Uterus (tissue), 4 donors: ENCODE data around the gene AP1S1. TPM values are rescaled to one million over a fixed set of nuclear protein-coding genes. Genes with fewer than 3 reads are reported as not detected.

Experiments
- DNase-seq, 2 donors: peaks; one replicate each; pipeline ENCODE4 v3.0.0-alpha.2; 2019 to 2020
- H3K27ac ChIP-seq, 2 donors: fragments of 200-600 bp; sonication (generic); 1 replicate in 1 of 2; 2 replicates in 1 of 2; pipeline ENCODE4 v1.5.1; 2016 to 2018
- H3K27me3 ChIP-seq, 2 donors: fragments of 200-600 bp; sonication (generic); one replicate each; pipeline ENCODE4 v1.5.1; 2018 to 2019; ENCODE audit warnings: control low read depth in 1 of 2
- H3K36me3 ChIP-seq, 2 donors: fragments of 200-600 bp; sonication (generic); one replicate each; pipeline ENCODE4 v1.5.1; 2019; ENCODE audit warnings: control low read depth in 1 of 2
- H3K4me1 ChIP-seq, 2 donors: fragments of 200-600 bp; sonication (generic); one replicate each; pipeline ENCODE4 v1.5.1; 2018 to 2019; ENCODE audit warnings: control low read depth in 1 of 2
- H3K4me3 ChIP-seq, 2 donors: fragments of 200-600 bp; sonication (generic); 1 replicate in 1 of 2; 2 replicates in 1 of 2; pipeline ENCODE4 v1.5.1; 2018 to 2019; ENCODE audit warnings: mild to moderate bottlenecking in 1 of 2
- H3K9me3 ChIP-seq, 2 donors: fragments of 200-600 bp; sonication (generic); one replicate each; pipeline ENCODE4 v1.5.1; 2019; ENCODE audit warnings: control low read depth in 1 of 2
- CTCF ChIP-seq, 4 experiments: fragments of 200-600 bp in 2 of 4; fragments of 450-650 bp in 2 of 4; sonication (generic) in 2 of 4; IDR thresholded peaks; one replicate each; pipeline ENCODE4 v1.5.1; 2016 to 2019; ENCODE audit warnings: antibody characterized with exemption in 4 of 4, mild to moderate bottlenecking in 2 of 4, moderate library complexity in 1 of 4
- POLR2A ChIP-seq, 2 donors: fragments of 450-650 bp; IDR thresholded peaks; one replicate each; pipeline ENCODE4 v1.6.1; 2016; ENCODE audit warnings: antibody characterized with exemption in 2 of 2, mild to moderate bottlenecking in 1 of 2, moderate library complexity in 1 of 2
- intact Hi-C: fragments of 100-400 bp; cut with DNase I; formaldehyde crosslinking; loops from one replicate; pipeline ENCODE4 v1.15.1; 2023; ENCODE audit warnings: low total_unique reads
- total RNA-seq, 4 donors: library from RNA; depleted of rRNA in 3 of 4; stranded (reverse); fragments of >200 nt in 3 of 4; gene quantifications; one replicate each; pipeline versions ENCODE4 v1.1.0 to v1.2.4, GENCODE V29; 2014 to 2023
- donor health status: DM: yes; HTN: yes; CAD: no.

AP1S1 gene
- total RNA-seq, 4 donors from 2014 or later = 9.2 to 59.6 (median 30.2) TPM

DNA sequence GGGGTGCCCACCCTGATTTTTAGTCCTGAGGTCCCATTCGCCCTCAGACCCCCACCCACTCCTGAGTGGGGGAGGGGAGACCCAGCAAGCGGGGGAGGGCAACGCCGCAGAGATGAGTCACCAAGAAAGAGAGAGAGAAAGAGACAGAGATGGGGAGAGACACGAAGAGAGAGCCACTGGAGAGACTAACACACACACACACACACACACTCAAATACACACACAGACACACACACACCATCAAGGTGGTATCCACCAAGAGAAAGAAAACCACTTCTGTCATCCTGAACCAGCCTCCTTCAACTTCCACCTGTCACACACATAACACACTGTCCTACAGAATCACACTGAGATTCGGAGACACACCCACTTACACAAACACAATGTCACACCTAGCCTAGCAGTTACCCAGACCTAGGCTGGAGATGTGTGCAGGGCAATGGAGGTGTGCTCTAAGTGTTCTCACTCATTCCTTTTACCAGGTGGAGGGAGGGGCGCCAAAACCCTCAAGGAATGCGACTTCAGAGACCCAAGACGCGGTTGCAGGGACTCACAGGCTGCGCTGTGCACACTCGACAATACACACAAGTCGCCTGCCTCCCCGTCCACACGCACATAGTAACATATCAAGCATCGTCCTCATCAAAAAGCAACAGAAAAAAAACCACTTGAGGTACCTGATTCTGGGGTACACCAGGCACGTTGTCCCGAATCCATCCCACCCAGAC lies 15.0 kb downstream of the AP1S1 start:
- intact Hi-C loops = no loop called here
- Histone ChIP-seq H3K4me1 (peaks cover 6 to 21% of the 10 kb centered on the region in 2 donors), H3K36me3 (no peaks in the 10 kb centered on the region), H3K4me3 (no peak overlapping the region), H3K27me3 (peaks cover 54 to 78% of the 10 kb centered on the region in 2 donors), H3K9me3 (no peaks in the 10 kb centered on the region), H3K27ac (no peak overlapping the region)
- DNase-seq = no peak
- TF ChIP-seq POLR2A (IDR thresholded peaks at IDR 0.05) (no peak), CTCF (IDR thresholded peaks at IDR 0.05) (no peak)

DNA sequence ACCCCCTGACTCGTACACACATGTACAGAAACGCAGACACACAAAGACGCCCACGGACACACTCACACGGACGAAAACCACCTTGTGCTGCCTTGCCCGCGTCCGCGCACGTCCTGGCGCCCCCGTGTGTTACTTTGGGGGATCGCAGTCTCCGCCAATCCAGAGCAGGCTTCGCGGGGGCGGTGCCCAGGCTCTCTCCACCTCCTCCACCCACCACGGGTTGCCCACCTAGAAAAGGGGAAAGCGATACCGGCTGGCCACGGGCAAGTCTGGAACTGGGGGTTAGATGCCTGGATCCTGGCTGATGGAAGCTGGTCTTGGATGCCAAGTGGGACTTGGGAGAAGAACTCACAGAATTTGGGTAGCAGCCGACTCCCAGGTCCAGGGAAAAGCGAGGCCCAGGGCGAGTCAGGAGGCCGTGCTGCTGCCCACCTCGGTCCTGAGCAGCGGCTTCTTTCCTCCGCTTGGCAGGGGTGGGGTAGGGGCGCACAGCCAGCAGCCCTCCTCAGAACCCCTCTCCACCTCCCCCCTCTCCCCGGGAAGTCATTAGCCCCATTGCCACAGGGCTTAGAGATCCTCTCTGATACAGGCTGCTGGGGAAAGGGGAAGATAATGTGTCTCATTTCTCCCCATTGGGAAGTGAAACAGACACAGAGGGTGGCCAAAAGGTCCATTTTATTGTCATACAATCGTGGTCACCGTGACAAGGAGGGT lies 15.7 kb downstream of the AP1S1 start:
- intact Hi-C loops = no loop called here
- H3K36me3 ChIP-seq = no peaks in the 10 kb centered on the region
- H3K27ac ChIP-seq = no peak overlapping the region
- peaks cover 52 to 80% of the 10 kb centered on the region in 2 donors for H3K27me3 ChIP-seq
- TF ChIP-seq CTCF (IDR thresholded peaks at IDR 0.05) = peak; percentile 68 to 84 (median 79)
- no peak for TF ChIP-seq POLR2A (IDR thresholded peaks at IDR 0.05)
- no peak overlapping the region for H3K4me3 ChIP-seq
- H3K4me1 ChIP-seq = peaks cover 3 to 17% of the 10 kb centered on the region in 2 donors
- no peaks in the 10 kb centered on the region for H3K9me3 ChIP-seq
- peak; percentile 53 to 67 for DNase-seq

DNA sequence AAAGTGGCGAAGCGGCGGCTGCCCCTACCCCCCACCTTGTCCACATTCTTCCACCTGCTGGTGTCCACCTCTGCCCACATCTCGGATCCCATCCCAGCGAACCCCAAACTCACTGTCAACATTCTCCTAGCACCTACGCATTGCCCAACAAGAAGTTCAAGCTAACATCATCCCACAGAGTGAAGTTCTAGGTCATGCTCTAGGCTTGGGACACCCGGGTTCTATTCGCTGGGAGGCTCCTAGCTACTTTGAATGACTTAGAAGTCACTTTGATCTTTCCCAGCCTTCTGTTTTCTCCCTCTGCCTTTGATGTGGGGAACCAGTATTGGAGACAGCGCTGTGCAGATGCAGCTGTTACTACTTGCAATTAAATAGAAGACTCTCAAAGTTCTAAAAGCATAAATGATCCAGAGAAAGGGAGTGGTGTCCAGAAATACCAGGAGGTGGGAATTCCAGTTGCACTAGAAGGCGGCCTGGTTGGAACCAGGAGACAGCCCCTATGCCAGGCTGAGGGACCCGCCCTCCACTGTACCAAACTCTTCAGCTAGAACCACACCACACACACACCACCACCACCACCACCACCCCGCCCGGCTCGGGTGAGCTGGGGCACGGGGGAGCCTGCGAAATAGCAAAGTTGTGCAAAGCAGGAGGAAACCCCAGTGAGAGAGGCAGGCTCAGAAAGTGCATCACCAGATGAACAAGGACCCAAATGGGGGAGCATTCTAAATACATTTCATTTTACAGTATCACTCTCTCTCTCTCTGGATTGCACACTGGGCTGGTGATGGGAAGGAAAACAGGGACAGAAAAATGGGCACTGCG lies 16.6 kb downstream of the AP1S1 start:
- Histone ChIP-seq H3K9me3 (no peaks in the 10 kb centered on the region), H3K36me3 (no peaks in the 10 kb centered on the region), H3K4me3 (no peak overlapping the region), H3K27me3 (peaks cover 44 to 84% of the 10 kb centered on the region in 2 donors), H3K4me1 (peaks cover 0 to 17% of the 10 kb centered on the region in 2 donors), H3K27ac (no peak overlapping the region)
- intact Hi-C loops = no loop called here
- DNase-seq = no peak
- TF ChIP-seq POLR2A (IDR thresholded peaks at IDR 0.05) (no peak), CTCF (IDR thresholded peaks at IDR 0.05) (no peak)

GRCh38 chr7:101171442-101171837 lies 17.2 kb downstream of the AP1S1 start:
- Histone ChIP-seq H3K27ac (no peak overlapping the region), H3K9me3 (no peaks in the 10 kb centered on the region), H3K4me1 (peaks cover 0 to 17% of the 10 kb centered on the region in 2 donors), H3K27me3 (peaks cover 38 to 78% of the 10 kb centered on the region in 2 donors), H3K36me3 (no peaks in the 10 kb centered on the region), H3K4me3 (no peak overlapping the region)
- no peak for TF ChIP-seq CTCF (IDR thresholded peaks at IDR 0.05)
- TF ChIP-seq POLR2A (IDR thresholded peaks at IDR 0.05) = no peak
- intact Hi-C loops = no loop called here
- no peak for DNase-seq
